Measurements from ENCODE around the gene RSKR. TPM values are rescaled to one million over a fixed set of nuclear protein-coding genes. Genes with fewer than 3 reads are reported as not detected.

RSKR gene
- total RNA-seq, 1 experiment from 2014 or later, result 35.1 TPM

DNA sequence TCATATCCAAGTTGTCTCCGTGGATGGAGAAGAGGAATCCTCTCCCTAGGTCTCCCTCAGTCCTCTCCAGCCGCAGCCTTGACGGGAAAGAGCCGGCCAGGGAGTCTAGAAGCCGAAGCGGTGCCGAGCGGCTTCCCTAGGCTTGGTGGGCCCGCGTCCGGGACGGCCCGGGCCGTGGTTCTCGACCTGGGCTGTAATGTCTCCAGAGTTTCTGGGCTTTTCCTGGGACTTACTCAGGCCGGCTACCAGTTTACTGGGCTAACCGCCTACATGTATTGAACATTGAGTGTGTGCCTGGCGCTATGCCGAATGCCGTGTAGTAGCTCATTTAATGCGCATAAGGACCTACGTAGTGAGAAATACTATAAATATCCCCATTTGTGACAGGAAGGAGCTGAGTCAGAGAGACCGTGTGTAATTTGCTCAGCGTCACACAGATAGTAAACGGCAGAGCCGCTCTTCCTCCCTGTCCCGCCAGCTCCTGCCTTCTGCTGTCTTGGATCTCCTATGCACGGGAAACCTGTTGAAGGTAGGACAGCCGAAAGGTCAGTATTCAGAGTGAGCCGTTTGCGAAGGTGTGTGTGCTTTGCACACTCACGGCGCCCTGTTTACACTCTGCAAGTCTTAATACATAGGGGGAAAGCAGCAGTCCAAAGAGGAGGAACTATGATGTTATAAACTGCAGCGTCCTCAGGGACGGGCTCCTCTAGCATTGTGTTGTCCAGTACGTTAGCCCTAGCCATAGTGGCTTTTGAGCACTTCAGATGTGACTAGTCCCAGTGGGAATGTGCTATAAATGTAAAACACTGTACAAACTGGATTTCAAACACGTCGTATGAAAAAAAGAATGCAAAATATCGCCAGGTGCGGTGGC, 14.4 kb downstream of the RSKR start:
- CTCF ChIA-PET, result interaction anchor here (0.5 to 0.9 kb wide), 2 partner anchors 45 to 170 kb away, joined by 3 read pairs; partner anchors contain the start of gene BLTP2
- intact Hi-C loops (cut with micrococcal nuclease; ENCODE audit: unreplicated experiment), result no loop called here
- Mint-ChIP-seq H3K4me3 (ENCODE audit: low read depth, unreplicated experiment) (peak overlapping the region; percentile 91), H3K27me3 (ENCODE audit: unreplicated experiment) (no peaks in the 10 kb centered on the region), H3K4me1 (ENCODE audit: low read depth, unreplicated experiment) (peaks cover 17% of the 10 kb centered on the region), H3K36me3 (ENCODE audit: insufficient read depth, unreplicated experiment) (peaks cover 44% of the 10 kb centered on the region), H3K9me3 (ENCODE audit: low read depth, unreplicated experiment) (no peaks in the 10 kb centered on the region), H3K27ac (ENCODE audit: unreplicated experiment) (peak overlapping the region; percentile 92)
- DNase-seq, result peak; percentile 50
- TF ChIP-seq, protein P1, sequence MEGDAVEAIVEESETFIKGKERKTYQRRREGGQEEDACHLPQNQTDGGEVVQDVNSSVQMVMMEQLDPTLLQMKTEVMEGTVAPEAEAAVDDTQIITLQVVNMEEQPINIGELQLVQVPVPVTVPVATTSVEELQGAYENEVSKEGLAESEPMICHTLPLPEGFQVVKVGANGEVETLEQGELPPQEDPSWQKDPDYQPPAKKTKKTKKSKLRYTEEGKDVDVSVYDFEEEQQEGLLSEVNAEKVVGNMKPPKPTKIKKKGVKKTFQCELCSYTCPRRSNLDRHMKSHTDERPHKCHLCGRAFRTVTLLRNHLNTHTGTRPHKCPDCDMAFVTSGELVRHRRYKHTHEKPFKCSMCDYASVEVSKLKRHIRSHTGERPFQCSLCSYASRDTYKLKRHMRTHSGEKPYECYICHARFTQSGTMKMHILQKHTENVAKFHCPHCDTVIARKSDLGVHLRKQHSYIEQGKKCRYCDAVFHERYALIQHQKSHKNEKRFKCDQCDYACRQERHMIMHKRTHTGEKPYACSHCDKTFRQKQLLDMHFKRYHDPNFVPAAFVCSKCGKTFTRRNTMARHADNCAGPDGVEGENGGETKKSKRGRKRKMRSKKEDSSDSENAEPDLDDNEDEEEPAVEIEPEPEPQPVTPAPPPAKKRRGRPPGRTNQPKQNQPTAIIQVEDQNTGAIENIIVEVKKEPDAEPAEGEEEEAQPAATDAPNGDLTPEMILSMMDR (IDR thresholded peaks at IDR 0.05; ENCODE audit: unreplicated experiment), result no peak
- TSS peak; percentile 85 for BruUV-seq (replicated peaks)

DNA sequence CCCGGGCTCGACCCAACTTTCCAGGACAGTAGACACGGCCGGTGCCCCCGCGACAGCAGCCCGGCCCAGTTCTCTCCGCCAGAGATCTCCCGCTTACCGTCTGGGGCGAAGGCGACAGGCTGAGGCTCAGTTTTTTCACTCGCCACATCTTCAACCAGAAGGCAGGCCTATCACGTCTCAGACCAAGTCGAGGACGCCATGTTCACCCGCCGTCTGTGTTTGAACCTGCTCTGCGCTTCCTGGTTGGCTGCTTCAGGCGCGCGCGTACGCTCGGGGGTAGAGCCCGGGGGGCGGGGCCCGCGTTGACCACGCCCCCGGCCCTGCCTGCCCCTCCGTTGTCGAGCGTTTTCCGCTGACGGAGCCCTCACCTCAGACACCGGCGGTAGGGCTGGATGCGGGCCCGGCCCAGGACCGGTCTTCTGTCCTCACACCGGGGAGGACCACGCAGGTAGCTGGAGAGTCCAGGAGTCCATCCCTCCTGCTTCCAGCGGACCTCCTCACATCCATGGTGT, 15.1 kb downstream of the RSKR start, which contains the start of gene SPAG5:
TSS of gene SPAG5 (minus strand) at position 227 of the 512 bp plus-strand sequence. CDS start at position 148, 79 bp downstream.
- intact Hi-C loops (cut with micrococcal nuclease; ENCODE audit: unreplicated experiment), result no loop called here
- Mint-ChIP-seq H3K27ac (ENCODE audit: unreplicated experiment) (peak within 1 kb of the TSS; percentile 92), H3K9me3 (ENCODE audit: low read depth, unreplicated experiment) (no peaks in the 10 kb centered on the region), H3K4me1 (ENCODE audit: low read depth, unreplicated experiment) (peaks cover 17% of the 10 kb centered on the region), H3K36me3 (ENCODE audit: insufficient read depth, unreplicated experiment) (peaks cover 39% of the 10 kb centered on the region), H3K4me3 (ENCODE audit: low read depth, unreplicated experiment) (peak within 1 kb of the TSS; percentile 91), H3K27me3 (ENCODE audit: unreplicated experiment) (no peaks in the 10 kb centered on the region)
- TF ChIP-seq, protein P1 (IDR thresholded peaks at IDR 0.05; ENCODE audit: unreplicated experiment), result no peak
- CTCF ChIA-PET, result interaction anchor here (0.9 kb wide), 1 partner anchor 46 kb away, joined by 3 read pairs; the partner anchor contains the start of gene BLTP2
- DNase-seq, result peak; percentile 95
- BruUV-seq (replicated peaks), result no TSS peak

DNA sequence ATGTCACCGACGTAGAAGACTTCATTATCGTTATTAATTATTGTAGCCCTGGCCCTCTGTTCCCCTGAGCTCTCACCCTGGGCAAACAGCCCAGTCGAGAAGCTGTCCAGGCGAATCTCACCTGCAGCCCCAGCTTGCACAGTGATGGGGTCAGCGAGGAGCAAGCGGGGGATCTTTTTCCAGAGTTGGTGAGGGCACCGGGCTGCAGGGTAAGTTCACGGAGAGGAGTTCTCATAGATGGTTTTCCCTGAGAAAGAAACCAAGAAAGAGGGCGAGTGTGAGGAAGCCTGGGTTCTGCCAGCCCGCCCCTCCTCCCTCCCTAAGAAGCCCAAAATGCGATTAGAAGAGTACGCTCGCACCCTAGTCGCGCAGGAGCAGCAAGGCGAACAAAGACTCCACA, 15.6 kb downstream of the RSKR start:
- Mint-ChIP-seq H3K27me3 (ENCODE audit: unreplicated experiment) (no peaks in the 10 kb centered on the region), H3K9me3 (ENCODE audit: low read depth, unreplicated experiment) (no peaks in the 10 kb centered on the region), H3K27ac (ENCODE audit: unreplicated experiment) (peak overlapping the region; percentile 92), H3K4me3 (ENCODE audit: low read depth, unreplicated experiment) (peak overlapping the region; percentile 91), H3K36me3 (ENCODE audit: insufficient read depth, unreplicated experiment) (peaks cover 35% of the 10 kb centered on the region), H3K4me1 (ENCODE audit: low read depth, unreplicated experiment) (peaks cover 17% of the 10 kb centered on the region)
- intact Hi-C loops (cut with micrococcal nuclease; ENCODE audit: unreplicated experiment), result no loop called here
- CTCF ChIA-PET, result no interaction called here
- no peak for DNase-seq
- TF ChIP-seq, protein P1 (IDR thresholded peaks at IDR 0.05; ENCODE audit: unreplicated experiment), result no peak
- BruUV-seq (replicated peaks), result TSS peak; percentile 67

DNA sequence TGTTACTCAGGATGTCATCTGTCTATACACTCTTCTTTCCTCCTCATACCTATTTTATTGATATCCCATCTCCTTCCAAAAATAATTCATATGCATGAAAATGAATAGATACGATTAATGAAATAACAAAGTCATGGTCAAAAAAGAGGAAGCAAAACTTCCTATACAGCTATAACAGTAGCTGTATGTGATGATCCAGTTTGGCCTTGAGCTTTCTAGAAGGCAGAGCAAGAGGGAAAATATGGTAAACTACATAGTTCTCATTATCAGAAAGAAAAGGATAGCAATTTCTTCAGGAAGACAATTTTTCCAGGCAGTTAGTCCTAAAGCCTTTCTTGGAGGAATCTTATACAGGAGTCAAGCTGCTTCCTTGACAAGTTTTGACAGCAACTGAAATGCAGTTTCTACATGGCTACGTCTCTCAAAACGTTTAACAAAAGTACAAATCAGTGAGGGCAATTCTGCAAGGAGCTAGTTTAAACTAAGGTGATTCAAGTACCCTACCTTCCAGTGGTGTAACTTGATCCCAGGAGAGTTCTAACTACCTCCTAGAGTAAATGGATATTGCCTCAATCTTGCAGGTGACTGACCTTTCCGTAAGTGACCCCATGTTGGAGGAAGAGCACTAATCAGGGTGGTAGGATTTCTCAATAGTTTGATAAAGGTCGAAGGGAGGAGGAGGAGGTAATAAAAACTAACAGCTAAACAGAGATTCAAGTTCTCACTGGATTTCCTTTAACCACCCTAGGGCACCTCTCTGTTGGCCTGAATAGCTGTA, 16.2 kb downstream of the RSKR start:
- Mint-ChIP-seq H3K36me3 (ENCODE audit: insufficient read depth, unreplicated experiment) (peaks cover 29% of the 10 kb centered on the region), H3K27me3 (ENCODE audit: unreplicated experiment) (no peaks in the 10 kb centered on the region), H3K9me3 (ENCODE audit: low read depth, unreplicated experiment) (no peaks in the 10 kb centered on the region), H3K4me3 (ENCODE audit: low read depth, unreplicated experiment) (peak overlapping the region; percentile 91), H3K4me1 (ENCODE audit: low read depth, unreplicated experiment) (peaks cover 17% of the 10 kb centered on the region), H3K27ac (ENCODE audit: unreplicated experiment) (peak overlapping the region; percentile 92)
- BruUV-seq (replicated peaks), result no TSS peak
- TF ChIP-seq, protein P1 (IDR thresholded peaks at IDR 0.05; ENCODE audit: unreplicated experiment), result no peak
- CTCF ChIA-PET, result no interaction called here
- no peak for DNase-seq
- intact Hi-C loops (cut with micrococcal nuclease; ENCODE audit: unreplicated experiment), result no loop called here
